Stomach smooth muscle (tissue), 2 donors: ENCODE results near the gene DEFB126.
"Not testable (repeated sequence)": the region's sequence is repeated elsewhere in the genome, so short reads cannot be mapped to it uniquely, and the experiment has no call there.

Source experiments
- H3K27ac ChIP-seq: one replicate; pipeline ENCODE4 v1.7.0; 2013; ENCODE audit warnings: mild to moderate bottlenecking, low read length, inconsistent platforms
- H3K27me3 ChIP-seq, 2 donors: one replicate each; pipeline ENCODE4 v1.7.0; 2013; ENCODE audit warnings: low read length in 2 of 2; ENCODE audit not compliant: insufficient read depth in 2 of 2, control insufficient read depth in 1 of 2
- H3K36me3 ChIP-seq, 2 donors: one replicate each; pipeline ENCODE4 v1.7.0; 2013; ENCODE audit warnings: low read length in 2 of 2; ENCODE audit not compliant: control insufficient read depth in 2 of 2, insufficient read depth in 2 of 2
- H3K4me1 ChIP-seq: one replicate; pipeline ENCODE4 v1.7.0; 2013; ENCODE audit warnings: low read length; ENCODE audit not compliant: control insufficient read depth, insufficient read depth
- H3K4me3 ChIP-seq, 2 donors: one replicate each; pipeline ENCODE4 v1.7.0; 2013; ENCODE audit warnings: low read length in 2 of 2
- H3K9ac ChIP-seq, 2 donors: one replicate each; pipeline ENCODE4 v1.7.0; 2013; ENCODE audit warnings: low read length in 2 of 2, mild to moderate bottlenecking in 1 of 2
- H3K9me3 ChIP-seq, 2 donors: one replicate each; pipeline ENCODE4 v1.7.0; 2013; ENCODE audit warnings: low read length in 2 of 2; ENCODE audit not compliant: control insufficient read depth in 2 of 2
- donor health status: healthy.
- donor health status: Pancreatic carcinoma.

Gene DEFB126

GRCh38 chr20:142290-142689 lies at the start of gene DEFB126:
Gene DEFB126, plus strand, starts transcription at chr20:142590. Its CDS starts 39 bp downstream, at chr20:142629.
- H3K9me3 ChIP-seq = peaks cover 0 to 3% of the 10 kb centered on the region in 2 donors
- H3K36me3 ChIP-seq = no peaks in the 10 kb centered on the region
- H3K27me3 ChIP-seq = peaks cover 0 to 10% of the 10 kb centered on the region in 2 donors
- no peak within 1 kb of the TSS for H3K4me3 ChIP-seq
- H3K4me1 ChIP-seq = no peaks in the 10 kb centered on the region
- no peak within 1 kb of the TSS for H3K9ac ChIP-seq
- H3K27ac ChIP-seq = no peak within 1 kb of the TSS

DNA sequence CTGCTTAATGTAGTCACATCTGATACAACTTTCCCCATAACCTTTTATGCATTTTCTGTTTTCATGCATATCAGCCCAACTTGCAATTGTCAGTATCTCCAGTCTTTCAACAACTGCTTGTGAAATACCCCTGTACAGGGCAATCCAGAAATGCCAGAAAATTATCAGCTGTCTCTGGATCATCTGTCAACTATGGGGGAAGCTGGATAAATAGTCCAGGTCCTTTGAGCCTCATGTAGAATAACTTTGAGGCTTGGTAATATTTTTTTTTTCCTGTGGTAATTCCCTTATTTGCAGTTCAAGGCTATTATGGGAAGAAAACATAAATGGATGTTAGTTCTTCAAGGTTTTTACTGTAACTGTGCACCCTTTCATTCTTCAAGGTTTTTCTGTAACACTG lies 48.7 kb upstream of the DEFB126 start:
- no peak overlapping the region for H3K4me3 ChIP-seq
- no peak overlapping the region for H3K9ac ChIP-seq
- H3K27ac ChIP-seq = no peak overlapping the region

DNA sequence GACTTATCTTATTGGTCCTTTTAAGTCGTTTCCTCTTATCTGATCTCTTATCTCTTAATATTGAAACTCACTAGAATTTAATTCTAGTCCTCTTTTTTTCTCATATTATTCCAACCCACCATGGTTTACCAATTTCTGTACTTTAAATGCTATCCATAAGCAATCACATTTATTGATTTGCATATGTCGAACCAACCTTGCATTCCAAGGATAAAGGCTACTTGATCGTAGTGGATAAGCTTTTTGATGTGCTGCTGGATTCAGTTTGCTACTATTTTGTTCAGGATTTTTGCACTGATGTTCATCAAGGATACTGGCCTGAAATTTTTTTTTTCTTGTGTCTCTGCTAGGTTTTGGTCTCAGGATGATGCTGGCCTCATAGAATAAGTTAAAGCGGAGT lies 47.2 kb upstream of the DEFB126 start:
- no peaks in the 10 kb centered on the region for H3K4me1 ChIP-seq
- H3K36me3 ChIP-seq = no peaks in the 10 kb centered on the region
- no peak overlapping the region for H3K4me3 ChIP-seq
- no peak overlapping the region for H3K27ac ChIP-seq
- no peak overlapping the region for H3K9ac ChIP-seq
- H3K27me3 ChIP-seq = peaks cover 3% of the 10 kb centered on the region in 2 donors
- H3K9me3 ChIP-seq = peaks cover 2 to 5% of the 10 kb centered on the region in 2 donors

More for the DNA sequence above, 48.7 kb upstream of the DEFB126 start:
- peaks cover 0 to 3% of the 10 kb centered on the region in 2 donors for H3K27me3 ChIP-seq
- no peaks in the 10 kb centered on the region for H3K36me3 ChIP-seq
- H3K4me1 ChIP-seq = no peaks in the 10 kb centered on the region
- H3K9me3 ChIP-seq = peaks cover 2 to 5% of the 10 kb centered on the region in 2 donors

- H3K9me3 ChIP-seq, H3K36me3 ChIP-seq, H3K27ac ChIP-seq, H3K9ac ChIP-seq, H3K4me1 ChIP-seq, H3K4me3 ChIP-seq, H3K27me3 ChIP-seq: not testable (repeated sequence)
These were observed 44.7 kb upstream of the DEFB126 start for GRCh38 chr20:97691-98090.

- Histone ChIP-seq H3K9ac (no peak overlapping the region), H3K9me3 (no peaks in the 10 kb centered on the region), H3K4me1 (no peaks in the 10 kb centered on the region), H3K27me3 (peaks cover 6 to 14% of the 10 kb centered on the region in 2 donors), H3K27ac (no peak overlapping the region), H3K36me3 (no peaks in the 10 kb centered on the region), H3K4me3 (no peak overlapping the region)
These were observed 40.4 kb upstream of the DEFB126 start for GRCh38 chr20:101975-102374.

GRCh38 chr20:103456-103855 lies 38.9 kb upstream of the DEFB126 start:
- no peaks in the 10 kb centered on the region for H3K9me3 ChIP-seq
- no peak overlapping the region for H3K4me3 ChIP-seq
- peaks cover 6 to 14% of the 10 kb centered on the region in 2 donors for H3K27me3 ChIP-seq
- H3K9ac ChIP-seq = no peak overlapping the region
- no peak overlapping the region for H3K27ac ChIP-seq
- H3K36me3 ChIP-seq = no peaks in the 10 kb centered on the region
- no peaks in the 10 kb centered on the region for H3K4me1 ChIP-seq

DNA sequence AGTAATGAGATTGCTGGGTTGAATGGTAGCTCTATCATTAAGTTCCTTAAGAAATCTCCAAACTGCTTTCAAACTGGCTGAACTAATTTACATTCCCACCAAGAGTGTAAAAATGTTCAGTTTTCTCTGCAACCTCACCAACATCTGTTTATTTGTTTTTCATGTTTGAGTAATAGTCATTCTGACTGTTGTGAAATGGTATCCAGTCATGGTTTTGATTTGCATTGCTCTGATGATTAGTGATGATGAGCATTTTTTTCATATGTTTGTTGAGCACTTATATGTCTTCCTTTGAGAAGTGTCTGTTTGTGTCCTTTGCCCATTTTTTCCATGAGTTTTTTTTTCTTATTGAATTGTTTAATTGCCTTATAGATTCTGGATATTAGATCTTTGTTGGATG lies 30.0 kb upstream of the DEFB126 start:
- Histone ChIP-seq H3K27me3 (peaks cover 0 to 9% of the 10 kb centered on the region in 2 donors), H3K9ac (no peak overlapping the region), H3K27ac (no peak overlapping the region), H3K9me3 (no peaks in the 10 kb centered on the region), H3K4me3 (no peak overlapping the region), H3K4me1 (no peaks in the 10 kb centered on the region), H3K36me3 (no peaks in the 10 kb centered on the region)

- no peaks in the 10 kb centered on the region for H3K9me3 ChIP-seq
- H3K27me3 ChIP-seq = peaks cover 4 to 9% of the 10 kb centered on the region in 2 donors
- H3K4me3 ChIP-seq = no peak overlapping the region
- no peaks in the 10 kb centered on the region for H3K36me3 ChIP-seq
- H3K9ac ChIP-seq = no peak overlapping the region
- H3K4me1 ChIP-seq = no peaks in the 10 kb centered on the region
- H3K27ac ChIP-seq = no peak overlapping the region
These were observed 24.9 kb upstream of the DEFB126 start for GRCh38 chr20:117518-117917.

GRCh38 chr20:129786-130323 lies 12.5 kb upstream of the DEFB126 start:
- not testable (repeated sequence) for H3K9ac ChIP-seq

GRCh38 chr20:137668-138490 lies 4.5 kb upstream of the DEFB126 start:
- Histone ChIP-seq H3K27me3 (peaks cover 0 to 7% of the 10 kb centered on the region in 2 donors), H3K9me3 (peaks cover 0 to 3% of the 10 kb centered on the region in 2 donors), H3K36me3 (no peaks in the 10 kb centered on the region), H3K9ac (no peak overlapping the region), H3K4me3 (no peak overlapping the region), H3K27ac (no peak overlapping the region), H3K4me1 (no peaks in the 10 kb centered on the region)

More at GRCh38 chr20:129786-130323, 12.5 kb upstream of the DEFB126 start:
- H3K9me3 ChIP-seq, H3K27ac ChIP-seq, H3K4me1 ChIP-seq, H3K4me3 ChIP-seq, H3K36me3 ChIP-seq, H3K27me3 ChIP-seq: not testable (repeated sequence)

DNA sequence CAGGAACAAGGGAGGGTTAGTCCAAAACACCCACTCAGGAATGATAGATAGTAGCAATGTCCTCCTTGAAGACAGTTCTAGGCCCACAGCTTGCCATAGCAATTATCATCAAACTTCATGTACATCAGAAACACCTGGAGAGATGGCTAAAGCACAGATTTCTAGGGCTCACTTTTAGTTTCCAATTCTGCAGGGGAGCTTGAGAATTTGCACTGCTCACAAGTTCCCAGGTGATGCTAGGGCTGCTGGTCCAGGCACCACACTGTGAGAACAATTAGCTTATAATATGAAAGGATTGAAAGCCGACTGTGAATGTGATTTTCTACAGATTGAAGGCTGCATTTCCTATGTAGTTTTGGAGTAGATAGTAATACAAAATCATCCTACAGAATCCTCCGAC lies 3.5 kb downstream of the DEFB126 start:
- Histone ChIP-seq H3K4me3 (no peak overlapping the region), H3K9me3 (no peaks in the 10 kb centered on the region), H3K4me1 (no peaks in the 10 kb centered on the region), H3K27me3 (peaks cover 0 to 3% of the 10 kb centered on the region in 2 donors), H3K27ac (no peak overlapping the region), H3K36me3 (no peaks in the 10 kb centered on the region), H3K9ac (no peak overlapping the region)
